AG20443 (cell line): ENCODE data around the gene TSSC4.

Experiments
- DNase-seq: peaks from one replicate; pipeline ENCODE4 v3.0.0; 2012; ENCODE audit warnings: low spot score, mixed read lengths

Gene TSSC4

GRCh38 chr11:2369320-2369719 is 31.2 kb upstream of the TSSC4 start:
- DNase-seq = no peak

DNA sequence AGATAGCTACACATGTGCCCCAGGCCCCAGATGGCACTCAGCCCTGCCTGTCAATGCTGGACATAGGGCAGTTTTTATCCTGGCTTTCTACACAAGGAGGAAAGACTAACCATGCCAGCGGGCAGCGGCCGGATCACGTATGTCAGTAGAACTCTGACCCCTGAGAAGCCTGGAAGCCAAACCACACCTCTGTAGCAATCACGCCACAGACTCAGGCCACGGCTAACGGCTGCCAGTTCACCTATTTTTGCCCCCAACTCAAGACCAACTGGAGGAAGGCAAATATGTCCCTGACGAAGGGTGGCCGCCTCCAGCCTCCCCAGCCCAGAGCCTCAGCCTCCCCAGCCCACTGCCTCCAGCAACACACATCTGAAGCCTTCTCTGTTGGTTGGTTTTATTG is 30.7 kb upstream of the TSSC4 start:
- no peak for DNase-seq

DNA sequence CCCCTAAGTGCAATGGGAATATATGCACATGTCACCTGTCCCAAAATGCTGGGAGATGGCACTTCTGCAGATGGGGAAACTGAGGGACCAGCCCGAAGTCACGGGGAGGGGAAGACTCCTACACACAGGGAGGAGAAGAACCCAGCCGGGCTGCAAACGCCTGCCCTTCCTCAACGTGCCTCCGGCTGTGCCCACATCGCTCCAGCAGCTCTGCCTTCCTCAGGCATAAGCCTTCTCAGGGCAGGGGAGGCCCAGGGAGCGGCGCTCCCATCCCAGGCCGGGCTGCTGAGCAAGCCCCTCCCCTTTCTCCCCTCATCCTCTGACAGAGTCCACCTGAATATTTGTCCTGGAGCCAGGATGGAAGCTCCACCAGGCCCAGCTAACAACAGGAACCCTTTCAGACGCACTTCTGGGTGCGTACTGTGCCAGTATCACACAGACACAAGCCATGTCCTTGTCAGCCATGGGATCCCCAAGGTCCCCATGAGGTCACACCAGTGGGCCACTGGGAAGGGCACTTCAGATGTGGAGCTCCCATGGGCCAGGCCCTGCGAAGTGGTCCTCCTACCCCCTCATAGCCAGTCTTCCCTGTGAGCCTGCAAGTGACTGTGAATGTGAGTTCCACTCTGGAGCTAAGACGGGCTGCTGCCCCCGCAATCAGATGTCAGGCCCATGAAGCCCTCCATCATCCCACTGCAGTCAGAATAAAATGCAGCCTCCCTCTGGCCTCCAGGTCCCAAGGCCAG is 25.9 kb upstream of the TSSC4 start:
- DNase-seq = no peak

DNA sequence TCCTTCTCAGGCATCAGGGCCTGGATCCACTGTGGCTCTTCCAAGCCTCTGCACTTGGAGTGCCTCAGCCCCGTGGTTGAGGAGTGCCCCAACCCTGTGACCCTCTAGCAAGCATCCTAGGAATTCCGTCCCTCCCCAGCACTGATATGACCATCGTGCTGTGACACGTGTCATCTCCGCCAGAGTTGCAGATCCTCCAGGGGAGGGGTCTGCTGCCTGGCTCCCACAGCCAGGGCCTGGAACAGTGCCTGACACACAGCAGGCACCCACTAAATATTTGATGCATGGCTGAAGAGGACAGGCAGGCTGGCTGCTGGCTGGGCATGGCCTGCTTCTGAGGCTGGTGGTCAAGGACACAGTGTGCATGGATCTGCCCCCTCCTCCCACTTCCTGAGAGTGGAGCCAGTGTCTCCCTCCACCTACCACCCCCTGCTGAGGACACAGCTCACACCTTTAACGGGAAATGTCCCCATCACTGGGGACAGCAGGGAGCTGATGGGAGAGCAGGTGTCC is 25.2 kb upstream of the TSSC4 start:
- no peak for DNase-seq

- DNase-seq = no peak
These were observed 24.5 kb upstream of the TSSC4 start for GRCh38 chr11:2375964-2376551.

GRCh38 chr11:2376751-2377451 is 23.6 kb upstream of the TSSC4 start, which contains the start of gene CD81:
CD81 (plus strand) TSS chr11:2377310; CDS start chr11:2377550, 240 bp downstream.
- peak; percentile 94 for DNase-seq

DNA sequence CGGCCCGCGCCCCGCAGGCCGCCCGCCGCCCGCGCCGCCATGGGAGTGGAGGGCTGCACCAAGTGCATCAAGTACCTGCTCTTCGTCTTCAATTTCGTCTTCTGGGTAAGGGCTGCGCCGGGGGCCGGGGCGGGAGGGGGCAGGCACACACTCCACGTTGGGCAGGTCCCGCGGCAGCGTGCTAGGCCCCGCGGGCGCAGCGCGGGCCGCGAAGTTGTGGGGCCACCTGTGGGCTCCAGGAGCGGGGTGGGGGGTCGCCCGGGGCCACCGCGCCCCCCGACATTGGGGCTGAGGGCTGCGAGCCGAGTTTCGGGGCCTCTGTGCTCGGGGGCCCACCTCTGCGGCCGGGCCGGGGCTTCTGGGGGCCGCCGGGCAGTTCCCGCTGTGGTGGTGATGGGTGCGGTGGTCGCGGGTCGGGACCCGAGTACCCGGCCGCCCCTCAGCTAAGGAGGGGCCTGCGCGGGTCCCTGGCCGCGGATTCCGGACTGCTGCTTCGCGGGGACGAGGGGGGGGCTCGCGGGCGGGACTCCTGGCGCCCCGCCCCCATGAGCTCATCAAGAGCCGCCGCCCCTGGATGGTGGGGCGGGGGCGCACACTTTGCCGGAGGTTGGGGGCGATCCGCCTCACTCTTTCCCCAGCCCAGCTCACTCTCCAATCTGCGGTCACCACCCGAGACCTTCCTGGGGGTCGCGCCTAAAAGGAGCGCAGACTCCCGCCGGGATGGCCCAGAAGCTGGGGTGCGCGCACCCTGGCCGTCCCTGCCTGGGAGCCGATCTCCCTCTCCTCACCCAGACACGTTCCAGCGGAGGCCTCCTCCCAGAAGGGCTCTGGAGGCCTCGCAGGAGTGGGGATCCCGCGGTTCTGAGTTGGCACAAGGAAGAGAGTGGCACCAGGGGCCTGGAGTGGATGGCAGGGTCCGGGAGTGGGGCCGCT is 22.8 kb upstream of the TSSC4 start:
- DNase-seq = peak; percentile 89

GRCh38 chr11:2378527-2379210 is 21.9 kb upstream of the TSSC4 start:
- peak; percentile 77 for DNase-seq

- no peak for DNase-seq
These were observed 20.9 kb upstream of the TSSC4 start for GRCh38 chr11:2379466-2380174.

GRCh38 chr11:2380396-2380795 is 20.2 kb upstream of the TSSC4 start:
- no peak for DNase-seq

- no peak for DNase-seq
These were observed 19.7 kb upstream of the TSSC4 start for GRCh38 chr11:2380807-2381350.

DNA sequence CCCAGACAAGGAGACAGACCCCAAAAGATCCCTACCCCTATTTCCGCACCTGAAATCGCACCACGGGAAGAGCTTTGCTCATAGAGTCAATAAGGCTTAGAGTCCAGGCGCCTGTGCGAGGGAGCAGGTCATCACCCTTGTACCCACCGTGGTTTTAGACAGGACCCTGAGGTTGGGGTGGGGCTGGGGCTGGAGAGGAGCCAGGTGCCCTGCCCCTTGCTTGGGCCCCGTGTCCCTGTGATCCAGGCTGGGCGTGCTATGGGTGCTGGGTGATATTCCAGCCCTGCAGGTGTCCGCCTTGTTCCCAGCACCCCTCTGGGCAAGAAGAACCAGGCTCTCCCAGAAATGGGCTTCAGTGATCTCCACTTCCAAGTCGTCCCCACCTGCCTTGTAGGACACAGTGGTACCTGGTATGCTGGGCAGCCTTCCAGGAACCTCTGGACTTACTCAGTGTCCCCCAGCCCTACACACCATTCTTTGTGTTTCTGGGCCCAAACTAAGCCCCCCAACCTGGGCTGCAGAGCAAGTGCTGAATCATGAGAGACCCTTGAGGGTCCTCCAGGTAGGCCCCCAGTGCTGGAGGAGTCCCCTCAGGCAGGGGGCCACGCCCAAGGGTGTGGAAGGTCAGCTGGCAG is 18.9 kb upstream of the TSSC4 start:
- DNase-seq = no peak

- no peak for DNase-seq
These were observed 18.4 kb upstream of the TSSC4 start for GRCh38 chr11:2382129-2382517.

- no peak for DNase-seq
These were observed 17.4 kb upstream of the TSSC4 start for GRCh38 chr11:2382936-2383851.

GRCh38 chr11:2383852-2384804 is 16.4 kb upstream of the TSSC4 start:
- peak; percentile 58 for DNase-seq

DNA sequence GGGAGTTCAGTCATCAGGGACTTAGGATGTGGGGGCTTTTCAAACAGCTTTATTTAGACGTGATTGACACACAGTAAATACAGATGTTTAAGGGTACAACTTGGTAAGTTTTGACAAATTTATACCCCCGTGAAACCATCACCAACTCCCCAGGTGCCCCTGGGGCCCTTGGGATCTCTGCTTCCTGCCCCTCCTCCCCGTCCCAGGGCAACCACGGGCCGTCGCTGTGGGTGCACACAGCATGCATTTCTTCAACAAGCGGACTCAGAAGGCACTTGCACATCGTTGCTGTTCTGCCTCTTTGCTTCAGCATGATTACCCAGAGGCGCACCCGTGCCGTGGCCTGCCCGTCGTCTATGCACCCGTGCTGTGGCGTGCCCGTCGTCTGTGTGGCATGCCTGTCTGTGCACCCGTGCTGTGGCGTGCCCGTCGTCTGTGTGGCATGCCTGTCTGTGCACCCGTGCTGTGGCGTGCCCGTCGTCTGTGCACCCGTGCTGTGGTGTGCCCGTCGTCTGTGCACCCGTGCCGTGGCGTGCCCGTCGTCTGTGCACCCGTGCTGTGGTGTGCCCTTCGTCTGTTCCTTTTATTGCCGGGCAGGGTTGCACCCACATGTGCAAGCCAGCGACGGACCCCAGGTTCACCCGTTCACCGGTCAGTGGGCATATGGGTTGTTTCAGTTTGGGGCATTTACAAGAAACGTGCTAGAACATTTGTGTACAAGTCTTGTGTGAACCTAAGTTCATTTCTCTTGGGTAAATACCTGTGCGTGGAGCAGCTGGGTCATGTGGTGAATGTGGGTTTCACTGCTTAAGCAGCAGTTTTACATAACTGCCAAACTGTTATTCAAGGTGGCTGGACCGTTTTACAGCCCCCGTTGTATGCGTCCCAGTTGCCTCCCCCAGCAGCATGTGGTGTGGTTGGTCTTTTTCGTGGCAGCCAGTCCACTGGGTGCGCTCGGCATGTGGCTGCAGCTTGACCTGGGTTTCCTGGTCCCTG is 15.1 kb upstream of the TSSC4 start:
- DNase-seq = no peak
